Uterus (tissue), 2 donors: Measurements from ENCODE around the gene FEN1.

ENCODE experiments used
- CTCF ChIP-seq, 4 experiments: fragments of 200-600 bp in 2 of 4; fragments of 450-650 bp in 2 of 4; sonication (generic) in 2 of 4; IDR thresholded peaks; one replicate each; pipeline ENCODE4 v1.5.1; 2016 to 2019; ENCODE audit warnings: antibody characterized with exemption in 4 of 4, mild to moderate bottlenecking in 2 of 4, moderate library complexity in 1 of 4
- POLR2A ChIP-seq, 2 donors: fragments of 450-650 bp; IDR thresholded peaks; one replicate each; pipeline ENCODE4 v1.6.1; 2016; ENCODE audit warnings: antibody characterized with exemption in 2 of 2, mild to moderate bottlenecking in 1 of 2, moderate library complexity in 1 of 2

GRCh38 chr11:61768376-61769076, 24.2 kb upstream of the FEN1 start:
- TF ChIP-seq CTCF (IDR thresholded peaks at IDR 0.05) (no peak), POLR2A (IDR thresholded peaks at IDR 0.05) (no peak)
